Measurements from ENCODE around the gene CYP46A1. TPM values are rescaled to one million over a fixed set of nuclear protein-coding genes. Genes with fewer than 3 reads are reported as not detected.
A peak's percentile ranks its signal among the peaks of the same experiment; 100 is the strongest.
"Not testable (repeated sequence)": the region's sequence is repeated elsewhere in the genome, so short reads cannot be mapped to it uniquely, and the experiment has no call there.

CYP46A1 gene
- 1.3 TPM for total RNA-seq
- long read RNA-seq, result 0 reads

DNA sequence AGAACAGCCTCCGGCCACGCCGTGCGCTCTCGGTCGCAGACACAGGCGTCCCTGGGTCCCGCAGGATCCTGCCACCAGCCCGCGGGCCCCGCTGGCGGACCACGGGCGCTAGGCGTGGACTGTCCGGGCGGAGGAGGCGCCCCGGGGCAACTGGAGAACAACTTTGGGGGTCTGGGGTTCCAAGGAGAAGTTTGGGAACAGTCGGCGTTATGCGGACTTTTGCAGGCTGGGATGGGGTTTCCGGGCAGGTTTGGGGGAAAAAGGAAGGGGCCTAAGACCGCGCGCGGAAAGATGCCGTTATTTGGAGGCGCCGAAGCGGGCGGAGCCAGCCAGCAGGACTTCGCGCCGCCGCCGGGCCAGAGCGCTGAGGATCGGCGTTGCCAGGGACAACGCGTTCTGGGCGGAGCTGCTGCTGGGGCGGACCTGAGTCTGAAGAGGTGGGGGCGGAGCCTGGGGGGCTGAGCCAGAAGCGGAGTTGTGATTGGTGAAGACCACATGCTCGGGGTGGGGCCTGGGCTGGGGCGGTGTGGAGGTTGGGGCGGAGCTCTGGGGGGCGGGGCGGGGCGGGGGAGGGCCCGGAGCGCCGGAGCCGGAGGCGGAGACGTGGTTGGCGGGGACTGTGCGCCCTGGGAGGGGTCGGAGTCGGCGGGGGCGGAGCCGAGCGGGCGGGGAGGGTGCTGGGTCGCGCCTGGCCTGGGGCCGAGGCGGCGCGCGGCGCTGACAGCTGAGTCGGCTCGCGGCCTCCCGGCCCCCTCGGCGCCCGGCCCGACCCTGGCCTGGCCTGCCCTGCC, at the start of gene CYP46A1:
TSS of gene CYP46A1 (plus strand) at position 680 of the 791 bp plus-strand sequence. CDS start 120 bp downstream, outside the sequence.
- intact Hi-C loops (cut with DNase I), result no loop called here
- DNase-seq, result peak; percentile 100

GRCh38 chr14:99634443-99634842, 49.7 kb upstream of the CYP46A1 start:
- Histone ChIP-seq H3K27me3 (no peaks in the 10 kb centered on the region), H3K4me3 (no peak overlapping the region), H3K4me1 (no peaks in the 10 kb centered on the region), H3K27ac (no peak overlapping the region), H3K9me3 (no peaks in the 10 kb centered on the region), H3K36me3 (no peaks in the 10 kb centered on the region)
- TF ChIP-seq, protein P1, sequence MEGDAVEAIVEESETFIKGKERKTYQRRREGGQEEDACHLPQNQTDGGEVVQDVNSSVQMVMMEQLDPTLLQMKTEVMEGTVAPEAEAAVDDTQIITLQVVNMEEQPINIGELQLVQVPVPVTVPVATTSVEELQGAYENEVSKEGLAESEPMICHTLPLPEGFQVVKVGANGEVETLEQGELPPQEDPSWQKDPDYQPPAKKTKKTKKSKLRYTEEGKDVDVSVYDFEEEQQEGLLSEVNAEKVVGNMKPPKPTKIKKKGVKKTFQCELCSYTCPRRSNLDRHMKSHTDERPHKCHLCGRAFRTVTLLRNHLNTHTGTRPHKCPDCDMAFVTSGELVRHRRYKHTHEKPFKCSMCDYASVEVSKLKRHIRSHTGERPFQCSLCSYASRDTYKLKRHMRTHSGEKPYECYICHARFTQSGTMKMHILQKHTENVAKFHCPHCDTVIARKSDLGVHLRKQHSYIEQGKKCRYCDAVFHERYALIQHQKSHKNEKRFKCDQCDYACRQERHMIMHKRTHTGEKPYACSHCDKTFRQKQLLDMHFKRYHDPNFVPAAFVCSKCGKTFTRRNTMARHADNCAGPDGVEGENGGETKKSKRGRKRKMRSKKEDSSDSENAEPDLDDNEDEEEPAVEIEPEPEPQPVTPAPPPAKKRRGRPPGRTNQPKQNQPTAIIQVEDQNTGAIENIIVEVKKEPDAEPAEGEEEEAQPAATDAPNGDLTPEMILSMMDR (IDR thresholded peaks at IDR 0.05), result no peak
- intact Hi-C loops (cut with DNase I), result no loop called here
- ATAC-seq (no peak), DNase-seq (no peak)

More for the DNA sequence above, at the start of gene CYP46A1:
- H3K9me3 ChIP-seq, result no peaks in the 10 kb centered on the region
- peak; percentile 97 for ATAC-seq
- no peaks in the 10 kb centered on the region for H3K27me3 ChIP-seq
- TF ChIP-seq, protein P1 (IDR thresholded peaks at IDR 0.05), result no peak
- peak within 1 kb of the TSS; percentile 88 for H3K27ac ChIP-seq
- H3K36me3 ChIP-seq, result no peaks in the 10 kb centered on the region
- H3K4me1 ChIP-seq, result peaks cover 13% of the 10 kb centered on the region
- peak within 1 kb of the TSS; percentile 83 for H3K4me3 ChIP-seq

GRCh38 chr14:99635116-99635515, 49.0 kb upstream of the CYP46A1 start:
- TF ChIP-seq, protein P1 (IDR thresholded peaks at IDR 0.05), result no peak
- no peaks in the 10 kb centered on the region for H3K36me3 ChIP-seq
- no peaks in the 10 kb centered on the region for H3K27me3 ChIP-seq
- H3K9me3 ChIP-seq, result no peaks in the 10 kb centered on the region
- intact Hi-C loops (cut with DNase I), result no loop called here
- H3K27ac ChIP-seq, result no peak overlapping the region
- ATAC-seq, result no peak
- H3K4me3 ChIP-seq, result no peak overlapping the region
- DNase-seq, result no peak
- no peaks in the 10 kb centered on the region for H3K4me1 ChIP-seq

DNA sequence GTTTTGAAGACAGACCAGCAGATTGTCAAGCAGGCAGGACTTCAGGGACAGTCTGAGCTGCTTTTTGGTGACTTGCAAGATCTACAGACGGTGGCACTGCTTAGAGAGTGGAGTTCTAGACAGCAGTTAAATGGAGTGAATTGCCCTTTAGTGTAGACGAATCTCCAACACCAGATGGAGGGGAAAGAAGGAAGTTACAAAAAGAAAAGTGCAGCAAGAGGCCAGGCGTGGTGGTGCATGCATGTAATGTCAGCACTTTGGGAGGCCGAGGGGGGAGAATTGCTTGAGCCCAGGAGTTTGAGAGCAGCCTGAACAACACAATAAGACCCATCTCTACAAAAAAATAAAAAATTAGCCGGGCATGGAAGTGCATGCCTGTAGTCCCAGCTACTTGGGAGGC, 47.6 kb upstream of the CYP46A1 start:
- no peak for ATAC-seq

DNA sequence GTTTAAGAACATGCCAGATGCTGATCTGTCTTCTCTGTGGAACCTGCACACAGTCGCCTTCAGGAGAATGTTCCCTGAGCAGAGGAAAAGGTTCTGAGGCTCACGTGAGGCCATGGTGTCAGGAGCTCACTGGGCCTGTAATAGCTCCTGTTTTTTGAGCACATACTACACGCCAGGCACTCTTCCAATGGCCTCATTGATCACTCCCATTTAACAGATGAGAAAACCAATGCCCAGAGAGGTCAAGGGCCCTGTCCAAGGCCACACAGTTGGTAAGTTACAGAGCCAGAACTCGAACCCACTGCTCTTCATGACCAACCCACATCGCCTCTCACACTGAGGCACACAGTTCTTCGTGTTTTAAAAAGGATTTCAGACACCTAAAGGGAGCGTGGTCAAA, 46.5 kb upstream of the CYP46A1 start:
- Histone ChIP-seq H3K27me3 (no peaks in the 10 kb centered on the region), H3K9me3 (no peaks in the 10 kb centered on the region), H3K36me3 (no peaks in the 10 kb centered on the region), H3K4me3 (no peak overlapping the region), H3K4me1 (no peaks in the 10 kb centered on the region), H3K27ac (no peak overlapping the region)
- TF ChIP-seq, protein P1 (IDR thresholded peaks at IDR 0.05), result no peak
- no peak for DNase-seq
- no peak for ATAC-seq
- intact Hi-C loops (cut with DNase I), result no loop called here

More for the DNA sequence above, 47.6 kb upstream of the CYP46A1 start:
- Histone ChIP-seq H3K27me3 (no peaks in the 10 kb centered on the region), H3K36me3 (no peaks in the 10 kb centered on the region), H3K4me1 (no peaks in the 10 kb centered on the region), H3K27ac (no peak overlapping the region), H3K4me3 (no peak overlapping the region), H3K9me3 (no peaks in the 10 kb centered on the region)
- TF ChIP-seq, protein P1 (IDR thresholded peaks at IDR 0.05), result no peak
- no peak for DNase-seq
- intact Hi-C loops (cut with DNase I), result no loop called here

- H3K4me3 ChIP-seq; H3K36me3 ChIP-seq; DNase-seq; ATAC-seq; H3K27ac ChIP-seq; H3K9me3 ChIP-seq; H3K4me1 ChIP-seq; intact Hi-C loops (cut with DNase I): not testable (repeated sequence)
- peaks cover 10% of the 10 kb centered on the region for H3K27me3 ChIP-seq
Measured at GRCh38 chr14:99642771-99643170, 41.3 kb upstream of the CYP46A1 start.
